Prostate gland (tissue), 2 donors: ENCODE measurements around the gene RAB25.

ENCODE experiments used
- POLR2A ChIP-seq: fragments of 450-650 bp; IDR thresholded peaks from one replicate; pipeline ENCODE4 v1.6.1; 2016; ENCODE audit warnings: antibody characterized with exemption, mild to moderate bottlenecking
- POLR2AphosphoS5 ChIP-seq: sonication (generic); formaldehyde crosslinking; IDR thresholded peaks from one replicate; pipeline ENCODE4 v1.6.1; 2017; ENCODE audit warnings: antibody characterized with exemption
- TF ChIP-seq, protein P1 (sequence below), 4 experiments: fragments of 200-600 bp in 2 of 4; fragments of 450-650 bp in 2 of 4; sonication (generic) in 2 of 4; IDR thresholded peaks; 1 replicate in 3 of 4; 2 replicates in 1 of 4; pipeline ENCODE4 v1.5.1; 2016 to 2019; ENCODE audit warnings: antibody characterized with exemption in 4 of 4, mild to moderate bottlenecking in 2 of 4, moderate library complexity in 2 of 4

DNA sequence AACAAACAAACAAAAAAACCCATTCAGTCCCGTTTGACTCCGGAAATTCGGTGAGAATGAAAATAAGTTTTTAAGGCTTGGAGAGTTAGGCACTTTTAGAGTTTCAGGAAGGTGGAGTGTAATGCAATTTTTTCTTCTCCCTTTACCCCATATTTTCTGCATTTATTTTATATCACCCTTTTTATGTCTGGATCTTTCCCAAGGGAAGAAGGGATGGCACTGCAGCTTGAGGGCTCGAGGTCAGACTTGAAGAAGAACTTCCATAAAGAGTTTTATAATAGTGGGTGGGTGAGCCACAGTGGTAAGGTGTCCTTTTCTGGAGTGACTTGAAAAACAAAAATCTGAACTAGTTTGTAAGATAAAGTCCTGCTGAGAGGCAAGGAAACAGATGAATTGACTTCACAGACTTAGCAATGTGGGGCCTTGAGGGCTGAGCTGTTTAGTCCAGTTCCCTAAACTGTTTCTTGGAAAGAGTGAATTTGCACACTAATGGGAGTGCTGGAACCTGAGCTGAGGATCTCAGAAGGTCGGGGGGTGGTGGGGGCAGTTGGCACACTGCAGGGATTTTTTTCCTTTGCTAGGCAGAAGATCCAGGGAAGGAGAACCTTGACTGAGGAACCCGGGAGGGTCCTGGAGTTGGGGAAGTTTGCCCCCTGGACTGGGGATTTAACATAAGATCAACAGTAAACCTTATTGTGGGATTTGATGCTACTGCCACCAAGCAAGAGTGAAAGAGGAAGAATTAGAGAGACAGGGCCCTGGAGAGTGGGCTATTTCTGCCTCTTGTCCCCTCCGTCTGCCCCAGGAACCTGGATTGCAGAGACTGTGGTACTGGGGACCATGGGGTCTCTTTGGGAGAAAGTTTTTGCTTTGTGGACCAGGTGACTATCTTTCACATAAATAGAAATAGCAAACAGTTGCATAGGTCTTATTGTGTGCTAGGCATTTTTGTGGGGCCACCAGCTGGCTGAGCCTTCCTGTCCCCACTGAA lies 23.1 kb downstream of the RAB25 start:
- TF ChIP-seq, protein P1, sequence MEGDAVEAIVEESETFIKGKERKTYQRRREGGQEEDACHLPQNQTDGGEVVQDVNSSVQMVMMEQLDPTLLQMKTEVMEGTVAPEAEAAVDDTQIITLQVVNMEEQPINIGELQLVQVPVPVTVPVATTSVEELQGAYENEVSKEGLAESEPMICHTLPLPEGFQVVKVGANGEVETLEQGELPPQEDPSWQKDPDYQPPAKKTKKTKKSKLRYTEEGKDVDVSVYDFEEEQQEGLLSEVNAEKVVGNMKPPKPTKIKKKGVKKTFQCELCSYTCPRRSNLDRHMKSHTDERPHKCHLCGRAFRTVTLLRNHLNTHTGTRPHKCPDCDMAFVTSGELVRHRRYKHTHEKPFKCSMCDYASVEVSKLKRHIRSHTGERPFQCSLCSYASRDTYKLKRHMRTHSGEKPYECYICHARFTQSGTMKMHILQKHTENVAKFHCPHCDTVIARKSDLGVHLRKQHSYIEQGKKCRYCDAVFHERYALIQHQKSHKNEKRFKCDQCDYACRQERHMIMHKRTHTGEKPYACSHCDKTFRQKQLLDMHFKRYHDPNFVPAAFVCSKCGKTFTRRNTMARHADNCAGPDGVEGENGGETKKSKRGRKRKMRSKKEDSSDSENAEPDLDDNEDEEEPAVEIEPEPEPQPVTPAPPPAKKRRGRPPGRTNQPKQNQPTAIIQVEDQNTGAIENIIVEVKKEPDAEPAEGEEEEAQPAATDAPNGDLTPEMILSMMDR (IDR thresholded peaks at IDR 0.05): no peak
- TF ChIP-seq POLR2A: no peak
- TF ChIP-seq POLR2AphosphoS5: no peak
